GM18858 (cell line): ENCODE measurements around the gene CALML5.

Source experiments
- ATAC-seq: cut with Tn5 transposase; IDR thresholded peaks from one replicate; pipeline ENCODE4 v1.9.1; 2021; ENCODE audit not compliant: unreplicated experiment

The CALML5 gene, protein sequence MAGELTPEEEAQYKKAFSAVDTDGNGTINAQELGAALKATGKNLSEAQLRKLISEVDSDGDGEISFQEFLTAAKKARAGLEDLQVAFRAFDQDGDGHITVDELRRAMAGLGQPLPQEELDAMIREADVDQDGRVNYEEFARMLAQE

DNA sequence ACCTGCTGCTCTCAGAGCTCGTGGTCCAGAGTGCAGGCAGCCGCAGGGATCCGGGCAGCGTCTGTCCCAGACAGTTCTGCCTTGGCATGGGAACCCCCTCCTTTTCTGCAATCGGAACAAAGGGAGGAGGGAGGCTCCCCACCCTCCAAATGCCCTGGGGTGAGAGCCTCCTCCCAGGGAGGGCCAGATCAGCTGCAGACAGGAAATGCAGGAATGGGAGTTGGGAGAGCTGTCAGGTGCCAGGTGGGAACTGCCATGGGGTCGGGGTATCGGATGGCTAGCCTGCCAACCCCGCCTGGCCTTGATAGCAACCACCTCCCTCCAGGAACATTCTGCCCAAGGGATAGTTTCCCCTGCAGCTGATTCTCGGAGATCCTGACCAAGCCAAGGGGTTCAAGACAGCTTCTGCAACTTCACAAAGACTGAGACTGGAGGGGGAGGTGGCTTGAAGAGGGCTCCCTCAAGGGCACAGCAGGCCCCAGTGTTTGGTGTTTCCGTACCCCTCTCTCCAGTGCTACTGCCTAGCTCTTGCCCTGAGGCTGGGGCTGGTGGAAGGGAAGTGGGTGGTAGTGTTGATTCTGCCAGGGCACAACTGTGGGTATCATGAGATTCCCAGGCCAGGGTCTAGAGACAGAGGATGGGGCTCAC is at the start of gene CALML5:
CALML5 (minus strand) TSS at position 78 of the 648 bp plus-strand sequence. CDS start 132 bp downstream, outside the sequence.
- ATAC-seq: no peak

DNA sequence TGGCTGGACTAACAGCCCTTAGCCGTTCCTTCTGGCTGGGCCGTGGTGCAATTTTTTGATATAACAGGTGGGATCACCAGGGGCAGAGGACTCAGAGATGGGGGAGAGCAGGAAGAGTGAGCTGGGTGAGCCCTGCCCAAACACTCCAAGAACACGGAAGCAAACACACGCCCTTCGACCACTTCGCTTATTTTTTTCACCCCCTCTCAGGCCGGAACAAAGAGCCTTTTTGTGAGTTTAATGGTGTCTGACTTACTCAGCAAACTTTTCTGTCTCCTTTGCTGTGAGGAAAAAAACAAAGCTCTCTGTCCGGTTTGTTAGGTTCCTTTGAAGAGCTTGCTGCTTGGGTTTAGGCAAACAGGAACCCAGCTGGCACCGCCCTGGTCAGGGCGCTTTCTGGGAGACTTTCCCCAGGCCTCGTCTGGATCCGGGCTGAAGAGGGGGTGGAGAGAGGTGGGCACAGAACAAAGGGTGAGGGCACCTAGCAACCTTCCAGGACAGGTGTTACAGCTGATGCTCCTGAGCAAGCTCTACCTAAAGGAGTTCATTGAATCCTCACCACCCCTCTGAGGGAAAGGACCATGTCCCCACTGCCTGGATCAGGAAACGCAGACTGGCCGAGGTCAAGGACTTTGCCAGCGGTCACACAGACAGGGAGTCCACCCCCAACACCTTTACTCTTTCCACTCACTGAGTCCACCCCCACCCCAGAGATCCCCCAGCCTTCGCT is 48.7 kb upstream of the CALML5 start:
- ATAC-seq: no peak

DNA sequence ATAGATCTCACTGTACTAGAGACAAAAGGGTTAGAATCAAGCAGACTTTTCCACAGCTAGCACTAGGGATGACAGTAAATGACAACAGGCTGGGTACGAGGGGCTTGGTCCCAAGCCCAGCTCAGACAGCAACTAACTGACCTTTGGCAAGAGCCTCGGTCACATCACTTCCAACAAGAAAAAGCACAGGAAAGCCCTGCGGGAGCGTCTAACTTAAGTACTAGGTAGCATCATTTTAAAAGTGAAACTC is 48.2 kb upstream of the CALML5 start:
- no peak for ATAC-seq

DNA sequence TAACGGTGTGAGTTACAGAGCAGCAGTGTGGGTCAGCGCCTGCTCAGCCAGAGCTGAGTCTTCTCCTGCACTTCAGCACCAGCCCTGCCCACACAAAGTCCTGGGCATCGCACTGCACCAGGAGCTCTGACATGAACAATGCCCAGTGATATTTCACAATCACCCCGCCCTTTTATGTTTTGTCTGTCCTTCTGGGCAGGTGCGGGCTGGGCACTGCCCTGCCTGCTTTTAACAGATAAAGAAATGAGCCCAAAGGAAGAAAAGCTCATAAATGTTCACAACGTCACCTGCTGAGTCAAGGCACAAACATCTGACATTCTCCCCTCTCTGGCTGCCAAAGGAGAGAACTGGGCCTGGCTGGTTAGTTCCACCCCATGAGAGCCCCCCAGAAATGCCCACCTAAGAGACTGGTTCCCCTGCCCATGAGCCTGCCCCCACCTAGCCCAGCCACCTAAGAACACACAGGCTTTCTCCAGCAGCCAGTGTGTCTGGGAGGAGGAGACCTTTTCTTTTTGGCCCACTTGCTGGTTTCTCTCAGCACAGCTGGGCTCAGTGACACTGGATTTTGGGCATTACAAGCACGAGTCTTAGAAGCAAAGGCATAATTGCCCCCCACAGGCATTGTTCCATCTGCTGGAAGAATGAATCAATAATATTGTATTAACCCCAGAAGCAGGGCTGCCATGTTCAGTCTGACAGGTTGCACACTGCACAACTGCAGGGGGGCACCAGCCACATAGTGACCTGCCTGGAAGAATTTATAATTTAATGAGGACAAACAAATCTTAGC is 47.7 kb upstream of the CALML5 start:
- no peak for ATAC-seq

DNA sequence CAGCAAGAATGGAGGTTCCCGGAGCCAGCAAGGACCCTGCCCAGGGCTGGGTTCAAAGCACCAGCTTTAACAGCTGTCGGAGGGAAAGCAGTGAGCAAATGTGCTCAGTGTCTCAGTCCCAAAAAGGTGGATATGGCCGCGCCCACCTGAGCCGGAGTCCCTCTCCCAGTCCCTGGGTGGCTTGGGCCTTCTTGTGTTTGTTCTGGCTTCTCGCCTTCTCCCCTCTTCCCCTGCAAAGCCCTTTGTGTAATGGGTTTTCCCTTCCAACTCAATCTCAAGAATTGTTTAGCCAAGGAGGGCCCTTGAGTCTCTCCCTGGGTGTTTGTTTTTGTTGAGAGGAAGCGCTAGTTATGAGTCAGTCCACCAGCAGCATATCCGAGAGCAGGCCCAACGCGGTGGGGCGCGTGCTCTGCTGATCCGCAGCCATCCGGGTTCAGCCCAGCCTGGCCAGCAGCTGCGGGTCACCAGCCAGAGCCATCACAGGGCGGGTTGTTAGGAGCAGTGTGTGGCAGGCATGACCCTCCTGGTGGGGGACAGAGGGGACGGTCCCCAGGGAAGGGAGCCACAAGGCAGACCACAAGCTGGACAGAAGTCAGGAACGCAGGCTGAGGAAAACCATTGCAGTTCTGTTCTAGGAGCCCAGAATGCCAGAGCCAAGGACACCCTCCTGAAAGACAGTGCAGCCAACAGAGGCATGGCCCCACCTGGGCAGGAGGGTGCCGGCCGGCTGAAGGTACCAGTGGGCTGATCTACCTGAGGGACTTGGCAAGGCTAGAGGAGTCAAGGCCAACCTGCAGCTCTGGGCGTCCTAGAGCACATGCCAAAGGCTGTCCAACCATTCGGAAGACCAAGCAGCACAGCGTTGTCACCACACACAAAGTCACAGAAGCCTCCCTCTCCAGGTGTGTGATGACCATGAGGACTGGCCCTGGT is 46.7 kb upstream of the CALML5 start:
- no peak for ATAC-seq

DNA sequence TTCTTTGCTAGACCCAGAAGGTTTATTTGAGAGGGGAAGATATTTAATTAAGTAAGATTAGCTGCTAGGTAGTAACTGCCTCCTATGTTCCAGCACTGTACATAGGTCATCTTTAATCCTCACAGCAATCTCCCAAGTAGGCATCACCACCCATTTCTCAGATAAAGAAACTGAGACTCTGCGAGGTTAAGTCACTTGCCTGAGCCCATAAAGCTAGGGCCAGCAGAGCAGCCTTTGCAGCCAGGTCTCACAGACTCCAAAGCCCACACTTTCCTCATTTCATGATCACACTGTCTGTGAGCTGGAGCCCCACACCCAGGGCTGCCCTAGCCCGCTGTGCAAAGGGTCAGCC is 46.0 kb upstream of the CALML5 start:
- no peak for ATAC-seq

DNA sequence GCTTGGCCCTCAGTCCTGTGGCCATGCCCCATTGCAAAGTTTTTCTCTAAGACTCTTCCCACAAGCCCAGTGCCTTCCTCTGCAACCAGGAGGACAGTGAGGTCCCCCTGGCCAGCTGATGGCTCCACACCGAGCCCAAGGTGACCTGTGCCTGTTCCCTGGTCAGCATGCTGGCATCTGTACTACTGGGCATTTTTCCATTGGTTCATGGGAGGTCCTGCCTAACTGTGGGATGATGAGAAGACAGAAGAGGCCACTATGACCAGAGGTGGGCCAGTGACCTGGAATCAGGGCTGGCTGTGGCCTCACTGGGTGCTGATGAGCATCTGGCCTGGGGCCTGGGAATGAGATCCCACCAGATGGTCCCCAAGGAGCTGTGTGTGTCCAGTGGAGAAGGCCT is 45.6 kb upstream of the CALML5 start:
- ATAC-seq: no peak

DNA sequence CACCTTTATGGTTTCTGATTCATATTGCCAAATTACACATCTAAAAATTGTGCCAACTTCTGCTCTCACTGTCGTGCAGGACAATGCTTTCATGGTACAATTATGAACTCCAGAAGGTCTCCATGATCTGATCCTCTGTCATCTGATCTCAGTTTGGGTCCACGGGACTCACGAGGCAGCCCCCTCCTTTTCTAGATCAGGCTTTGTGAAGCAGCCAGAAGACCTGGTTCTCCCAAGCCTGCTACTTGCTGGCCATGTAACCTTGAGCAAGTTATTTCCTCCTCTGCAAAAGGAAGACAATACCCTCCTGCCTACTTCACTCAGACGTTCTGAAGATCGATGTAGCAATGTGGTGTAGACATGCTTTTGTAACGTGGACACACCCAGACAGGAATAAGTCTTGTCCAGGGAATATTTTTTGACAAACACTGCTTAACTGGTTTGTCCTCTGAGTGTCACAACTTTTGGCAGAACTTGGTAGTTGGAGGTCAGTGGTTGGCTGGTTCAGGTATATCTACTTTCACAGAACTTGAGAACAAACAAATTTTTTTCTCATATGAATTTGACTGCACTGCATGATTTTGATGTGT is 44.9 kb upstream of the CALML5 start:
- ATAC-seq: no peak

DNA sequence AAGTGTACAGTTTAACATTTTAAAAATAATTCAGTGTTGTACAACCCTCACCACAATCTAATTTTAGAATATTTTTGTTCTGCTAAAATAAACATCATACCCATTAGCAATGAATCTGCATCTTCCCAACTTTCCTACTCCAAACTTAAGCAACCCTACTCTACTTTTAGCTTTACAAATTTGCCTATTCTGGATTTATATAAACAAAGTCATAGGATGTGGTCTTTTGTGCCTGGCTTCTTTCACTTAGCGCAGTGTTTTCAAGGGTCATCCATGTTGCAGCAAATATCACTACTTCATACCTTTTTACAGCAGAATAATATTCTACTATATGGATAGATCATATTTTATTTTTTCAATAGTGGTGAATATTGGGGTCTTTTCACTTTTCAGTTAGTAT is 44.3 kb upstream of the CALML5 start:
- no peak for ATAC-seq

DNA sequence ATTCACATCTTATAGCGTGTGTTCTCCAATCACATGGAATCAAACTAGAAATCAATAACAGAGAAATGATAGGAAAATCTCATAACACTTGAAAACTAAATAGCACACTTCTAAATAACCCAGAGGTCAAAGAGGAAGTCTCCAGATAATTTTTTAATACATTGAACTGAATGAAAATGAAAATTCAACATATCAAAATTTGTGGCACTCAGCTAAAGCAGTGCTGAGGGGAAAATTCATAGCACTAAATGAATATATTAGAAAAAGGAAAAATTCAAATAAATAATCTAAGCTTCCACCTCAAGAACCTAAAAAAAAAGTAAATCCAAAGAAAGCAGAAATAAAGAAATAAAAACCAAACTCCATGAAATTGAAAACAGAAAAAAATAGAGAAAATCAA is 42.7 kb upstream of the CALML5 start:
- no peak for ATAC-seq

DNA sequence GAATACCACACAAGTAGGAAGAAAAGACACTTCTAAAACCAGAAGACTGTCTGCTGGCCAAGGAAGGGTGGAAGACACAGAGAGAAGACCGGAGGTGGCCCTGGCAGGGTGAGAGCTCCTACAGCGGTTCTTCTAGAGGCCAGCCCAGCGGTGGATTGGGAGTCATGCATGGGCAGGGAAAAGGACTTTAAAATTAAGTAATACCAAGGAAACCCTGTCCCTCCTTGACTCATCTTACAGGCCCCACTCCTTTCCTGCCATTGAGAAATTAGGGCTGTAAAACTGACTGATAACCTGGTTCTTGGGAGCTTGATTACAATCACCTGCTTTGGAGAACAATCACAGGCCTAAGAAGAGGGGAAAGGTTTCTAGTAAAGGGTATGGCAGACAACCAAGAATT is 41.5 kb upstream of the CALML5 start:
- ATAC-seq: no peak

DNA sequence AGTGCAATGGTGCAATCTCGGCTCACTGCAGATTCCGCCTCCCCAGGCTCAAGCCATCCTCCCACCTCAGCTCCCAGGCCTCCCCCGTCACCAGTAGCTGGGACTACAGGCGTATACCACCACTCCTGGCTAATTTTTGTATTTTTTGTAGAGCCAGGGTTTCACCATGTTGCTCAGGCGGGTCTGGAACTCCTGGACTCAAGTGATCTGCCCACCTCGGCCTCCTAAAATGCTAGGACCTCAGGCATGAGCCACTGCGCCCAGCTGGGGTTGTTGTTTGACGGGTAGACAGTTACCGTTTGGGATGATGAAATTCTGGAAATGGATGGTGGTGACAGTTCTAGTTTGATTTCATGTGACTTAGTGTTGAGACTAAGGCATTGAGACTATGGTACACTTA is 40.7 kb upstream of the CALML5 start:
- no peak for ATAC-seq

DNA sequence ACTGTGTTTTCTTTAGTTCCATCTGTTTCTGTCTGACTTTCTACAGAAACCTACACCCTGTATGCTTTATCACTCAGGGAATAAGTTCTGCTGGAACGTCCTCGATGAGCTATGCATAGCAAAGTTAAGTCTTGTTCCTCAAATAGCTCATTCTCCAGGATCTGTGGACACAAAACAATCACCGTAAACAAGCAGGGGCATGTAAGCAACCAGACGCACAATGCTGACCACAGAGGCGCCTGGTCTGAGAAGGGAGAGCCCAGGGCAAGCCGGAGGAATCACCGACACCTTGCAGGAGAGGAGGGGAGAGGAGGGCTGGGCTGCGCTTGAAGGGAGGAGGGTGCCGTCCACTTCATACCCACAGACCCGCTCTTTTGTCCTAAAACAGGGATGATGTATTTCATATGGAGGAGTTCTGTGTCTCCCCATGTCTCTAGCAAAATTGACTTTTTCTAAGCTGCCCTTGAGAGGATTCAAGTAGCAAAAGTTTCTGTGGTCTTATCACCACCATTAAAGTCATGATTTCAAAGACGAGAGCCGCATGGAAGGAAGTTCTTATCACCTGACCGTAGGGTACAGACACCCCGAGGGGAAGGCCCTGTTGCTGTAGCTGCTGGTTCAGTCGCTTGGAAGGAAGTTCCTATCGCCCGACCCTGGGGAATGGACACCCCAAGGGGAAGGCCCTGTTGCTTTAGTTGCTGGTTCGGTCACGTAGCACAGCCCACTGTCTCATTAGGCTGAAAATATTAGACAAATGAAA is 39.7 kb upstream of the CALML5 start:
- ATAC-seq: no peak

DNA sequence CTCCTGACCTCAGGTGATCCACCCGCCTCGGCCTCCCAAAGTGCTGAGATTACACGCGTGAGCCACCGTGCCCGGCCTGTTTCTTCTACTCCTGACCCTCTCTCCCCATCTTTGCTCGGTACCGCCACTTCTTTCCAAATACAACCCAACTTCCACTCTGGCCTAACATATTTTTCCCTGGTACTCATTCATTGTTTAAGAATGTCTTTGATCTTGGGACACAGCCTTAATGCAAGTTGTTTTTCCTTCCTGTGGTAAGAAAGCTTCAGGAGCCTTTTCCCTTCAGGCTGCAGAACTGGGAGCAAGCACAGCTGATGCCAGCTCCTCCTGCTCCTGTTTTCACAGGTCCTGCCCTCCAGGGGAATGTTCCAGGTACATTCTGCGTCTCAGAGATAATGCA is 39.1 kb upstream of the CALML5 start:
- ATAC-seq: no peak

DNA sequence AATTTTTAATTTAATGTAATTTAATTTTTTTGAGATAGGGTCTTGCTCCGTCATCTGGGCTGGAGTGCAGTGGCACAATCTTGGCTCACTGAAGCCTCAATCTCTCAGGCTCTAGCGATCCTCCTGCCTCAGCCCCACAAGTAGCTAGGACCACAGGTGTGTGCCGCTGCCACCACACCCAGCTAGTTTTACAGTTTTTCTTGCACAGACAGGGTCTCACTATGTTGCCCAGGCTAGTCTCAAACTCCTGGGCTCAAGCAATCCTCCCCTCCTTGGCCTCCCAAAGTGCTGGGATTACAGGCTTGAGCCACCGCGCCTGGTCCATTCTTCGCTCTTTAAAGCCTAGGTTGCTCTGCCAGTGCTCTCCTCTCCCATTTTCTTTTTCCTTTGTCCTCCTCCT is 38.3 kb upstream of the CALML5 start:
- ATAC-seq: no peak

DNA sequence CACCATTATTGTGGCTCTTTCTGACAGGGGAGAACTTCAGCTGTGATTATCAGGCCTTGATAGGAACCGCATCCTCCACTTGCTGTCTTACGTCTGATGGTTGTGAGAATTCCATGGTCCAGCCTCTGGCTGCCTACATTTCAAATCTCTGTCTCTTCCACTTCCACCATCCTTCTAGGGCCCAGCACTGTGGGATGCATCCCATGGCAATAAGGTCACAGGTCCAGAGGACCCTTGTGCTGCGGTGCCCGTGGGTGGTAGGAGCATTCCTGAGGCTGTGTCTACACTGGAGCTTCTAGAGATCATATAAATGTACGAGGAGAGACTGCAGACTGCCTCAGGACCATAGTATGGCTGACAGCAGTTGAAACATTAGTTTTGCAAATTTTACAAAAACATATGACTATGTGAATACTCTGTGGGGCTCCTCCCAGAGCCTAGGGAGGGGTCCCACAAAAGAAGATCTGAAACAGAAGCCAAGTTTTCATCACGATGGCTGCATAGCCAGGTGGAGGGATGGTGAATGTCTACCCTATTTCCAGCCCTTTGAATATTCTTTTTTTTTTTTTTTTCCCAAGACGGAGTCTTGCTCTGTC is 37.2 kb upstream of the CALML5 start:
- no peak for ATAC-seq

DNA sequence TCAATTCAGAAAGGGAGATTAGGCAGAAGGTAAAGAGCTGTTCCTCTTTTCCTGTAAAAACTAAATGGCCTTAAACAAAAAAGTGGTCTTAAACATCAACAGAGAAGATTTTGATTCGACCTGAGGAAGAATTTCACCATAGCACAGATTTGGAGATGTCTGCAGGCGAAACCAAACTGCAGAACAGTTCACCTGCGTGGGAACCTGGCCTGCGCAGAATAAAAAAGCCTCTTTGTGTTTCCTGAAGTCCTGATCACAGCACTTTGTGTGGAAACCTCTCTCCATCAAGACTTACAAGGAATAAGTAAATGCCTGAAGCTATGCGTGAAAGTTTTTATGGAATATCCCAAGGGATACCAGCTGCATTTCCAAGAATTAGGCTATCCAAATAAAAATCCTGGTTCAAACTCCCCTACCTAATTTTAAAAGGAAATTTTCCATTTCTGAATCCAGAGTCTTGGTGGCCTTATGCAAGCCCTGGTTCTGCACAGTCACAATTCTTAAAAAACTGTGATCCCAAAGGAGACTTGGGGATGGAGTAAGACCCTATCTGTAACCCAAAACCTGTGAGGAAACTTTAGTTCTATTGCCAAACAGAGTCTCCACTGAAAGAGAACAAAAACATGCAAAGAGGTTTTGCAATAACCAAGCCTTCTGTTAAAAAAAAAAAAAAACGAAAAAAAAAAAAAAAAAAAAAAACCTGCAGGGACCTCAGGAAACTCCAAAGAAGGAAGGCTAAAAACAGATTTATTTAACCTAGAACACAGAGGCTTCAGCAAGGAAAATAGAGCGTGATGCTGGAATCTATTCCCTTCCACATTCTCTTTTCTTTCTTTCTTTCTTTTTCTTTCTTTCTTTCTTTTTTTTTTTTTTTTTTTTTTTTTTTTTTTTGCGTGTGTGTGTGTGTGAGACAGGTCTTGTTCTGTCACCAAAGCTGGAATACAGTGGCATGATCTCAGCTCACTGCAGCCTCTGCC is 35.8 kb upstream of the CALML5 start:
- no peak for ATAC-seq

DNA sequence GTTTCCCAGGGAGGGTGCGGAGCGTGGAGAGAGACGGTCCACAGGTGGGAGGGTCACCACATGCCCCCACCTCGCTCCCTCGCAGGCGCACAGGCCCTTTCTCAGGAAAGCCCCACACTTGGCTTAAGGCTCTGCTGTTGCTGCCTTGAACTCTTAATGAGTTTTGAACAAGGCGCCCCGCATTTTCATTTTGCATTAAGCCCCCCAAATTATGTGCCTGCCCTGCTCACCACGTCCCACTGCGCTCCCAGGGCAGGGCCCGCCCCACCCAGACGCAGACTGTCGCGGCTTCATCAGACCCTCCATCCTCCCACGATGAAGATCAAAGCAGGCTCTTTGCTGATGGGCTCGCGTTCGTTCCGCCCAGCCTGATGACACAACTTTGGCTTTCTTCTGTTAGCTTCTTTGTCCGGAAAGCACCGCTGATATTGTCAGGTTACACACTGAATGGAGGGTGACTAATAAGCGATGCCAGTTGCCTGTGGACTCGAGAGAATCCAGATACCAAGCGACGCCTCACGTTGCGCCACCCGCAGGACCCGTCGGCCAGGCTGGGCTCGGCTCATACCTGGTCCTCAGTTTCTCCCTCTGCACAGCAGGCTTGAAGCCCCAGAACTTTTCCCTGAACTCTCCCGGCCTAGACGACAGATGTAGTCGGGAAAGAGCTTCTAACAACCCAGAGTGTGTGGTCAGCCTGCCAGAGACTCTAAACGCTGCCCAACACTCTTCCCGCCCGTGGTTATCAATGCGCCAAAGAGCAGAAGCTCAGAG is 34.9 kb upstream of the CALML5 start:
- ATAC-seq: no peak
